Measurements from ENCODE around the gene ACADS.

DNA sequence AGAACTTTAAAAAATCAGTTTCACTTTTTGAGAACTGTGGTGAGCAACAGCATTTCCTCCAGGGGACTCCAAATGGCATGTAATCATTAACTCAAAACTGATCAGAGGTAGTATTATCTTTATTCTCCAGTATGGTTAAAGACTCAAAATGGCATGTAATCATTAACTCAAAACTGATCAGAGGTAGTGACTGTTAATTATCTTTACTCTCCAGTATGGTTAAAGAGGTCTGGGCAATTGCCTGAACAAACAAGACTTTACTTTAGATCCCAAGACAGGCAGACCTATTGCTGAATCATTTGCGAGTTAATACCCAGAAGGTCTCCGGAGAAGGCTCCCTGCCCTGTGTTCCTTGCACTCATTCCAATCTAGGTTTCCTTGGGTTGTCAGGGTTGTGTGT is 6.6 kb upstream of the ACADS start:
- TF ChIP-seq, protein P1, sequence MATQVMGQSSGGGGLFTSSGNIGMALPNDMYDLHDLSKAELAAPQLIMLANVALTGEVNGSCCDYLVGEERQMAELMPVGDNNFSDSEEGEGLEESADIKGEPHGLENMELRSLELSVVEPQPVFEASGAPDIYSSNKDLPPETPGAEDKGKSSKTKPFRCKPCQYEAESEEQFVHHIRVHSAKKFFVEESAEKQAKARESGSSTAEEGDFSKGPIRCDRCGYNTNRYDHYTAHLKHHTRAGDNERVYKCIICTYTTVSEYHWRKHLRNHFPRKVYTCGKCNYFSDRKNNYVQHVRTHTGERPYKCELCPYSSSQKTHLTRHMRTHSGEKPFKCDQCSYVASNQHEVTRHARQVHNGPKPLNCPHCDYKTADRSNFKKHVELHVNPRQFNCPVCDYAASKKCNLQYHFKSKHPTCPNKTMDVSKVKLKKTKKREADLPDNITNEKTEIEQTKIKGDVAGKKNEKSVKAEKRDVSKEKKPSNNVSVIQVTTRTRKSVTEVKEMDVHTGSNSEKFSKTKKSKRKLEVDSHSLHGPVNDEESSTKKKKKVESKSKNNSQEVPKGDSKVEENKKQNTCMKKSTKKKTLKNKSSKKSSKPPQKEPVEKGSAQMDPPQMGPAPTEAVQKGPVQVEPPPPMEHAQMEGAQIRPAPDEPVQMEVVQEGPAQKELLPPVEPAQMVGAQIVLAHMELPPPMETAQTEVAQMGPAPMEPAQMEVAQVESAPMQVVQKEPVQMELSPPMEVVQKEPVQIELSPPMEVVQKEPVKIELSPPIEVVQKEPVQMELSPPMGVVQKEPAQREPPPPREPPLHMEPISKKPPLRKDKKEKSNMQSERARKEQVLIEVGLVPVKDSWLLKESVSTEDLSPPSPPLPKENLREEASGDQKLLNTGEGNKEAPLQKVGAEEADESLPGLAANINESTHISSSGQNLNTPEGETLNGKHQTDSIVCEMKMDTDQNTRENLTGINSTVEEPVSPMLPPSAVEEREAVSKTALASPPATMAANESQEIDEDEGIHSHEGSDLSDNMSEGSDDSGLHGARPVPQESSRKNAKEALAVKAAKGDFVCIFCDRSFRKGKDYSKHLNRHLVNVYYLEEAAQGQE (IDR thresholded peaks at IDR 0.05; ENCODE audit: insufficient read depth in 1 of 2, low read depth in 2 of 2, low read length in 1 of 2), result no peak
- TF ChIP-seq CTCF (IDR thresholded peaks at IDR 0.05) (no peak), POLR2AphosphoS5 (IDR thresholded peaks at IDR 0.05; ENCODE audit: low read depth, low read length) (no peak), SIN3A (IDR thresholded peaks at IDR 0.05; ENCODE audit: borderline replicate concordance, insufficient read depth, low read depth, low read length) (no peak)
